ENCODE data around the gene PEX11G.

- TF ChIP-seq CTCF (IDR thresholded peaks at IDR 0.05) (no peak), POLR2A (IDR thresholded peaks at IDR 0.05) (no peak)
Measured at GRCh38 chr19:7471696-7472615, 16.9 kb downstream of the PEX11G start.

Measured in adrenal gland (tissue), 5 donors.